GM23248 (cell line): ENCODE results near the gene FGF14.

Experiments used
- EZH2 ChIP-seq: fragments of 200-600 bp; sonication (generic); IDR thresholded peaks from 2 replicates; pipeline ENCODE4 v1.6.1; 2018; ENCODE audit warnings: antibody characterized with exemption, mild to moderate bottlenecking; ENCODE audit not compliant: insufficient read depth, poor library complexity, severe bottlenecking
- EZH2phosphoT487 ChIP-seq: fragments of 200-600 bp; sonication (generic); IDR thresholded peaks from 2 replicates; pipeline ENCODE4 v1.6.1; 2018; ENCODE audit warnings: antibody characterized with exemption, moderate library complexity, mild to moderate bottlenecking, low read depth; ENCODE audit not compliant: insufficient read depth

DNA sequence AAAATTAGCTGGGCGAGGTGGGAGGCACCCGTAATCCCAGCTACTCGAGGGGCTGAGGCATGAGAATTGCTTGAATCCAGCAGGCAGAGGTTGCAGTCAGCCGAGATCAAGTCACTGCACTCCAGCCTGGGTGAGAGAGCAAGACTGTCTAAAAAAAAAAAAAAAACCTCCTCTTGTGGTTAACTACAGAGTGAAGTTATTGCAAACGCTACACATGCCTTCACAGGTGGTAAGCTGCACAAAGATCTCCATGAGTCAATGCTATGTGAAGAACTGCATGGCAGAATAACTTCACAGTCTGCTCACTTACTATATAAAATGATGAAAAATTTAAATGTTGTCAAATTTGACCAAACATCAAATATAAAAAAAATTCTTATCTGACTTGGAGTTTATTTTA lies 436.8 kb downstream of the FGF14 start:
- TF ChIP-seq EZH2 (no peak), EZH2phosphoT487 (no peak)
